ENCODE measurements around the gene LUC7L3. TPM values are rescaled to one million over a fixed set of nuclear protein-coding genes. Genes with fewer than 3 reads are reported as not detected.

The LUC7L3 gene
- total and polyA plus RNA-seq, 2 of the 13 experiments (the other 11 are each of a cell fraction or from before 2014, with no cell fraction given), result 108 to 120 TPM

DNA sequence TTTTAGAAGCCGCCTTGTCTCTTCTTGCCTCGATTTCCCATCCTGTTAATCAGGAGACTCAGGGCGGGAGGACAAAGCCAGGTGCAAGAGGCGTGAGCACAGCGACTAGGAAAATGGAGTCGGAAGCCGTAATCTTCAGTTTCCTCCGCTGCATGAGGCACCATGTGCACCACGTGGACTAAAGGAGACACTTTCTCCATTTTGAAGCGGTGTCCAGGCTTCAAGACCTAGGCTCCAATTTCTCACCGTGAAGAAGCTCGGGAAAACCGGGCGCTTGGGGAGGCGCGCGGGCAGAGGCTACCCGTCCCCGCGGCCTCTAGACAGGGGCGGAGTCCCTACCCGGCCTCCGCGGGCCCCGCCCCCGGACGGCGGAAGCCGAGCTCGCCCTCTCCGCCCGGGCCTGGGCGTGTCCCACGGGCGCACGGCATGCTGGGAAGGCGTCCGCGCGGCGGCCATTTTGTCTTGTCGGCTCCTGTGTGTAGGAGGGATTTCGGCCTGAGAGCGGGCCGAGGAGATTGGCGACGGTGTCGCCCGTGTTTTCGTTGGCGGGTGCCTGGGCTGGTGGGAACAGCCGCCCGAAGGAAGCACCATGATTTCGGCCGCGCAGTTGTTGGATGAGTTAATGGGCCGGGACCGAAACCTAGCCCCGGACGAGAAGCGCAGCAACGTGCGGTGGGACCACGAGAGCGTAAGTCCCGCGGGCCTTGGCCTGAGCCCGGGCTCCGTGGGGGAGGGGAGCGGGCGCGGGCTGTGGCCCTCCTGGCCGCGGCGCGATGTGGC is at the start of gene LUC7L3 (continued):
- peak; percentile 77 for TF ChIP-seq DR1 (CRISPR knock-in tag; IDR thresholded peaks at IDR 0.05)
- TF ChIP-seq SRSF4 (IDR thresholded peaks at IDR 0.05; ENCODE audit: low read depth, low read length, poor library complexity, severe bottlenecking), result no peak
- TF ChIP-seq ZFY (CRISPR knock-in tag; IDR thresholded peaks at IDR 0.05), result peak; percentile 98
- peak; percentile 86; the same call in 1 of the 2 replicates for TF ChIP-seq ZNF564 (CRISPR knock-in tag; IDR thresholded peaks at IDR 0.05)
- no peak for TF ChIP-seq U2AF2 (IDR thresholded peaks at IDR 0.05; ENCODE audit: low read depth, low read length)
- no peak for TF ChIP-seq RBM22 (optimal IDR thresholded peaks at IDR 0.05; ENCODE audit: low read length)
- TF ChIP-seq, protein P1, sequence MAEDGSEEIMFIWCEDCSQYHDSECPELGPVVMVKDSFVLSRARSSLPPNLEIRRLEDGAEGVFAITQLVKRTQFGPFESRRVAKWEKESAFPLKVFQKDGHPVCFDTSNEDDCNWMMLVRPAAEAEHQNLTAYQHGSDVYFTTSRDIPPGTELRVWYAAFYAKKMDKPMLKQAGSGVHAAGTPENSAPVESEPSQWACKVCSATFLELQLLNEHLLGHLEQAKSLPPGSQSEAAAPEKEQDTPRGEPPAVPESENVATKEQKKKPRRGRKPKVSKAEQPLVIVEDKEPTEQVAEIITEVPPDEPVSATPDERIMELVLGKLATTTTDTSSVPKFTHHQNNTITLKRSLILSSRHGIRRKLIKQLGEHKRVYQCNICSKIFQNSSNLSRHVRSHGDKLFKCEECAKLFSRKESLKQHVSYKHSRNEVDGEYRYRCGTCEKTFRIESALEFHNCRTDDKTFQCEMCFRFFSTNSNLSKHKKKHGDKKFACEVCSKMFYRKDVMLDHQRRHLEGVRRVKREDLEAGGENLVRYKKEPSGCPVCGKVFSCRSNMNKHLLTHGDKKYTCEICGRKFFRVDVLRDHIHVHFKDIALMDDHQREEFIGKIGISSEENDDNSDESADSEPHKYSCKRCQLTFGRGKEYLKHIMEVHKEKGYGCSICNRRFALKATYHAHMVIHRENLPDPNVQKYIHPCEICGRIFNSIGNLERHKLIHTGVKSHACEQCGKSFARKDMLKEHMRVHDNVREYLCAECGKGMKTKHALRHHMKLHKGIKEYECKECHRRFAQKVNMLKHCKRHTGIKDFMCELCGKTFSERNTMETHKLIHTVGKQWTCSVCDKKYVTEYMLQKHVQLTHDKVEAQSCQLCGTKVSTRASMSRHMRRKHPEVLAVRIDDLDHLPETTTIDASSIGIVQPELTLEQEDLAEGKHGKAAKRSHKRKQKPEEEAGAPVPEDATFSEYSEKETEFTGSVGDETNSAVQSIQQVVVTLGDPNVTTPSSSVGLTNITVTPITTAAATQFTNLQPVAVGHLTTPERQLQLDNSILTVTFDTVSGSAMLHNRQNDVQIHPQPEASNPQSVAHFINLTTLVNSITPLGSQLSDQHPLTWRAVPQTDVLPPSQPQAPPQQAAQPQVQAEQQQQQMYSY (CRISPR knock-in tag; IDR thresholded peaks at IDR 0.05), result 0 out of 2 replicates have a peak, but pooled peaks have one; percentile 56
- TF ChIP-seq ZKSCAN8 (CRISPR knock-in tag; IDR thresholded peaks at IDR 0.05; ENCODE audit: borderline replicate concordance), result peak; percentile 83; the same call in 1 of the 2 replicates
- no peak; the same call in none of the 2 replicates for TF ChIP-seq MIER2 (CRISPR knock-in tag; IDR thresholded peaks at IDR 0.05)
- TF ChIP-seq, protein P2, sequence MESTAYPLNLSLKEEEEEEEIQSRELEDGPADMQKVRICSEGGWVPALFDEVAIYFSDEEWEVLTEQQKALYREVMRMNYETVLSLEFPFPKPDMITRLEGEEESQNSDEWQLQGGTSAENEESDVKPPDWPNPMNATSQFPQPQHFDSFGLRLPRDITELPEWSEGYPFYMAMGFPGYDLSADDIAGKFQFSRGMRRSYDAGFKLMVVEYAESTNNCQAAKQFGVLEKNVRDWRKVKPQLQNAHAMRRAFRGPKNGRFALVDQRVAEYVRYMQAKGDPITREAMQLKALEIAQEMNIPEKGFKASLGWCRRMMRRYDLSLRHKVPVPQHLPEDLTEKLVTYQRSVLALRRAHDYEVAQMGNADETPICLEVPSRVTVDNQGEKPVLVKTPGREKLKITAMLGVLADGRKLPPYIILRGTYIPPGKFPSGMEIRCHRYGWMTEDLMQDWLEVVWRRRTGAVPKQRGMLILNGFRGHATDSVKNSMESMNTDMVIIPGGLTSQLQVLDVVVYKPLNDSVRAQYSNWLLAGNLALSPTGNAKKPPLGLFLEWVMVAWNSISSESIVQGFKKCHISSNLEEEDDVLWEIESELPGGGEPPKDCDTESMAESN (CRISPR knock-in tag; conservative IDR thresholded peaks at IDR 0.05), result peak; percentile 79
- no peak; the same call in 1 of the 2 replicates for TF ChIP-seq SSRP1 (CRISPR knock-in tag; IDR thresholded peaks at IDR 0.05)
- TF ChIP-seq REXO4 (CRISPR knock-in tag; IDR thresholded peaks at IDR 0.05; ENCODE audit: borderline replicate concordance), result peak; percentile 82; the same call in 1 of the 2 replicates
- TF ChIP-seq ZNF713 (CRISPR knock-in tag; IDR thresholded peaks at IDR 0.05), result no peak; the same call in 1 of the 2 replicates
- TF ChIP-seq, protein P3, sequence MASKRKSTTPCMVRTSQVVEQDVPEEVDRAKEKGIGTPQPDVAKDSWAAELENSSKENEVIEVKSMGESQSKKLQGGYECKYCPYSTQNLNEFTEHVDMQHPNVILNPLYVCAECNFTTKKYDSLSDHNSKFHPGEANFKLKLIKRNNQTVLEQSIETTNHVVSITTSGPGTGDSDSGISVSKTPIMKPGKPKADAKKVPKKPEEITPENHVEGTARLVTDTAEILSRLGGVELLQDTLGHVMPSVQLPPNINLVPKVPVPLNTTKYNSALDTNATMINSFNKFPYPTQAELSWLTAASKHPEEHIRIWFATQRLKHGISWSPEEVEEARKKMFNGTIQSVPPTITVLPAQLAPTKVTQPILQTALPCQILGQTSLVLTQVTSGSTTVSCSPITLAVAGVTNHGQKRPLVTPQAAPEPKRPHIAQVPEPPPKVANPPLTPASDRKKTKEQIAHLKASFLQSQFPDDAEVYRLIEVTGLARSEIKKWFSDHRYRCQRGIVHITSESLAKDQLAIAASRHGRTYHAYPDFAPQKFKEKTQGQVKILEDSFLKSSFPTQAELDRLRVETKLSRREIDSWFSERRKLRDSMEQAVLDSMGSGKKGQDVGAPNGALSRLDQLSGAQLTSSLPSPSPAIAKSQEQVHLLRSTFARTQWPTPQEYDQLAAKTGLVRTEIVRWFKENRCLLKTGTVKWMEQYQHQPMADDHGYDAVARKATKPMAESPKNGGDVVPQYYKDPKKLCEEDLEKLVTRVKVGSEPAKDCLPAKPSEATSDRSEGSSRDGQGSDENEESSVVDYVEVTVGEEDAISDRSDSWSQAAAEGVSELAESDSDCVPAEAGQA (IDR thresholded peaks at IDR 0.05; ENCODE audit: low read depth), result peak; percentile 95
- TF ChIP-seq, protein P3 (CRISPR knock-in tag; IDR thresholded peaks at IDR 0.05; ENCODE audit: borderline replicate concordance), result peak; percentile 33; the same call in 1 of the 2 replicates
- TF ChIP-seq ZNF496 (CRISPR knock-in tag; IDR thresholded peaks at IDR 0.05; ENCODE audit: insufficient replicate concordance), result no peak
- peak; percentile 87; the same call in 1 of the 2 replicates for TF ChIP-seq ARHGAP35 (CRISPR knock-in tag; IDR thresholded peaks at IDR 0.05; ENCODE audit: borderline replicate concordance)
